HG02588 (cell line): ENCODE results near the gene SMC2.

Source experiments
- ATAC-seq: cut with Tn5 transposase; IDR thresholded peaks from one replicate; pipeline ENCODE4 v1.9.1; 2021; ENCODE audit warnings: mild to moderate bottlenecking, moderate library complexity; ENCODE audit not compliant: unreplicated experiment

Gene SMC2

DNA sequence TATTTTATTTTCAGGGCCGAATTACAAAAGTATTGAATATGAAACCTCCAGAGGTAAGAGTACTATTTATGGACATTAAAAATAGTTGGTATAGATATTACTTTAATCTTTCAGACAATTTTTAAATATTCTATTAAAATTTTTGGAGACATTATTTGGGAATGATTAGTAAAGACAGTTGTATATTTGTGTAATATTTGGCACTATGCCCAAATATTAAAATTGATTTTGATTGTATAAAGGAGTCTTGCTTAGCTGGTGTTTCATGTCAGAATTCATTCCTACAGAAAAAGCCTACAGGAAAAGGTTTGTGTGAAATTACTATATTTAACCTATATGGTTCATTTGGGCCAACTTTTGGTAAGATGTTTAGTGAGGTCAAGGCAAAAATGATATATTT is 5.5 kb downstream of the SMC2 start:
- ATAC-seq = no peak

- no peak for ATAC-seq
Observed at GRCh38 chr9:104104360-104104759, 10.3 kb downstream of the SMC2 start.

DNA sequence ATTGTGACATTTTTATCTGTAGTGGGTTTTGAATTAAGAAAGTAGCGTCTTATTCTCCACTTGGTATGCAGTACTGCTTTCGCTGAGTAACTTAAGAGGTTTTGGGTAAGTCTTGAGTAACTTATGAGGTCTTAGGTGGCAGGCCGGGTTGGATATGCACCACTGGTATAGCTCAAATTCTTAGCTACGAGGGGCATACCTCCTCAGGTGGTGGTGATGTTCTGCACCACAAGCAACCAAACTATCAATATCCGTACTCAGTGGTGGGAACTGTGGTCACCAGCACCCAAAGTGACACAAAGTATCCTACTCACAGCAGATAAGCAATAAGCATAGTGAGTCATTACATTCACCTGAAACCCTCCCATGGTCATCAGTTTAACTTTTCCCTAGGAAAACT is 13.7 kb downstream of the SMC2 start:
- ATAC-seq = no peak

GRCh38 chr9:104108315-104108714 is 14.2 kb downstream of the SMC2 start:
- ATAC-seq = no peak

DNA sequence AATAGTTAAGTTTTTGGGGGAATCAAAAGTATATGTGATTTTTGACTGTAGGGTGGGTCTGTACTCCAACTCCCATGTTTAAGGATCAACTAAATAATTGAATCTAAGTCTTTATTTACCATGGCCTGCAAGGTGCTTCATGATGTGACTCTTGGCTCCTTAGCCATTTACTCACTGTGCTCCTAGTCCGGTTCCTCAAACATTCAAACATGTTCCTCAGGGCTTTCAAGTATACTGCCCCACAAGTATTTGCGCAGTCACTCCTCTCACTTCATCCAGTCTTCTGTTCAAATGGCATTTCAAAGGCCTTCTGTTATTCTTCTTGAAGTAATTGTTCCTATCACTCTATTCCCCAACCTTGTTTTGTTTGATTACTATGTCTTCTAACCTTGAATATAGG is 16.4 kb downstream of the SMC2 start:
- ATAC-seq = no peak

- ATAC-seq = no peak
Observed at GRCh38 chr9:104118916-104119315, 24.8 kb downstream of the SMC2 start.

GRCh38 chr9:104121022-104121421 is 26.9 kb downstream of the SMC2 start:
- no peak for ATAC-seq

- no peak for ATAC-seq
Observed at GRCh38 chr9:104138243-104138868, 44.2 kb downstream of the SMC2 start.

- ATAC-seq = no peak
Observed at GRCh38 chr9:104142799-104143549, 48.9 kb downstream of the SMC2 start.

DNA sequence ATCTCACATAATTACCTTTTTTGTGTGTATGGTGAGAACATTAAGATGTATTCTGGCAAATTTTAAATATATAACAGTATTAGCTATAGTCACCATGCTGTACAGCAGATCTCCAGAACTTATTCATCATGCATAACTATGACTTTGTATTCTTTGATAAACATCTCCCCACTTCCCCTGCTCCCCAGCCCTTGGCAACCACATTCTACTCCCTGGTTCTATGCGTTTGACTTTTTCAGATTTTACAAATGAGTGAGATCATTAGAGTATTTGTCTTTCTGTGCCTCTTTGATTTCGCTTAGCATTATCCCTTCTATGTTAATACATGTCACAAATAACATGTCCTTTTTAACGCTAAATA is 49.4 kb downstream of the SMC2 start:
- no peak for ATAC-seq

DNA sequence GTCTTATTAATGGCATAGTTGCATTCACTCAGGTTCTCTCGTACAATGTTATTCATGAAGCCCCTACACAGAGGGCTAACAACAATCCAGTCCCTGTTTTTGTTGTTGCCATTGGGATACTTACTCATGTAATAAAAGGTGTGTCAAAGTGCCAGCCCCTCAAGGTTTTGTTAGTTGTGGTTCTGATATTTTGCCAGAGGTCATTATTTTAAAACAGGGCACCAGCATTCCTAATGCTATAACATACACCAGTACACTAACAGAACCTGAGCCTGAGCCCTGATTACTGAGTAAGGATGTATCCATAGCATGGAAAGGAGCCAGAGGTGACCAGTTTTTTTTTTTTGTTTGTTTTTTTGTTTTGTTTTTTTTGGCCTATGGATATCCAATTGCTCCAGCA is 50.2 kb downstream of the SMC2 start:
- no peak for ATAC-seq

DNA sequence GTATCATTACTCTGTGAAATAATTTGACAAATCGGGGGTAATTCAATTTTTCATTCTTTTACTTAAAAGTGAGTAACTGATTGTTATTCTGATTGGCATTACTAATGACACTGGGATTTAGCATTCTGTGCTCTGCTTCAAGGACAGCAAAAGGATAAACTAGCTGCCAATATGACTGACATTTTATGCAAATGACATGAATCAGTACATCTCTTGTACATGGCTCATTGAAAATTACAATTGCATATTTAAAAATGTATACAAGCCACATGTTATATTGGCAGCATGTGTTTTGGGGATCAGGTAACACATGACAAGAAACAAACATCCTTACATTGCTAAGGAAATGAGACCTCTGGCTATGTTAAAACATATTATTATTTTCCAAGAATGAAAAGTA is 79.0 kb downstream of the SMC2 start:
- ATAC-seq = no peak

DNA sequence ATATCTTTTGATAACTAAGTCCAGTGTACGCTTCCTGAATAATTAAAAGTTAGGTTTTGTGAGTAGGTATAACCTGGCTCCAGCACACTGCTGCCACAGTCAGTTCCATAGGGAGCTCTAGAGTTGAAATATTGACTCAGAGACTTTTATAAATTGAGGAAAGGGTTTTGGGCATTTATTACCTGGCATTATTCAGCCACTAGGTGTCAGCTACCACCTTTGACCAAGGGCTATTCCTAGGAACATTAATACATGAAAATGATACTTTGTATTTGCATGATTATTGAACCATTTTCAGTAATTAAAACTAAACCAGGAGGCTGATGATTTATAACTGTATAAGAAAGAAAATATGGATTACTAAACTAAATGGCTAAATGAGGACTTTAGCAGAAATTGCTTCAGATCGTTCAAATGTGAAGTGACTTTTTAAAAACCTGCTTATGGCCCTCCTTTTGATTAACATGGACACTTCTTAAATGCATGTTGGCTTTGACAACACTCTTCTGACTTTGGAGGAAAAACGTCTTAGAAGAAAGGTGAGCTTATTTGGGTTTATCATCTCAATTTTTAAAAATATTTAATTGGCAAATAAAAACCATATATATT is 83.0 kb downstream of the SMC2 start:
- ATAC-seq = no peak

- no peak for ATAC-seq
Observed at GRCh38 chr9:104177676-104178075, 83.6 kb downstream of the SMC2 start.
